HG03342 (cell line): Measurements from ENCODE around the gene TLCD3B.
"Not testable (repeated sequence)": the region's sequence is repeated elsewhere in the genome, so short reads cannot be mapped to it uniquely, and the experiment has no call there.

Experiments used
- ATAC-seq: cut with Tn5 transposase; IDR thresholded peaks from one replicate; pipeline ENCODE4 v1.9.1; 2021; ENCODE audit warnings: mild to moderate bottlenecking, moderate library complexity; ENCODE audit not compliant: unreplicated experiment

Gene TLCD3B

DNA sequence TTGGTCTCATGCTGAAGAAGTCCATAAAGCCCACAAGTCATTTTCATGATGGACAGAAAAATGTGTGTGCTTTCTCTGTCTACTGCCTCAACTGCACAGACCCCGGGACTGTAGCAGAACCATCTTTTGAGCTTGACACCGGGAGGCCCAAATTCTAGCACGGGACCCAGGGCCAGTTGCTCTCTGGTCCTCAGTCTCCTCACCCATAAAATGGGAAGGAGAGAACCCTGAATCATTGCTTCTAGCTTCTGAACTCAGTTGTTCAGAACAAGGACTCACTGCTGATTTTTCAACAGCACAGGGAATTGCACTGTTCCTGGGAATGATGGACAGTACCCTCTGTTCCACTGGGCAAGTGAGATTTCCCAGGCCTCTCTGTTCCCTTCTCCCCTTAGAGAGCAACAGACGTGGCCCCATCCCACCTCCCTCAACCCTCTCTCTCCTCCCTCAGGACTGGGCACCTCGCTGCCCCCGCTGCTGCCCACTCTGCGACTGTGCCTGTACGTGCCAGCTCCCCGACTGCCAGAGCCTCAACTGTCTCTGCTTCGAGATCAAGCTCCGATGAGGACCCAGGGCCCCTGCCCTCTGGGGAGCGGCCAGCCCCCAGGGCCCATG, 32.3 kb upstream of the TLCD3B start:
- ATAC-seq: no peak

DNA sequence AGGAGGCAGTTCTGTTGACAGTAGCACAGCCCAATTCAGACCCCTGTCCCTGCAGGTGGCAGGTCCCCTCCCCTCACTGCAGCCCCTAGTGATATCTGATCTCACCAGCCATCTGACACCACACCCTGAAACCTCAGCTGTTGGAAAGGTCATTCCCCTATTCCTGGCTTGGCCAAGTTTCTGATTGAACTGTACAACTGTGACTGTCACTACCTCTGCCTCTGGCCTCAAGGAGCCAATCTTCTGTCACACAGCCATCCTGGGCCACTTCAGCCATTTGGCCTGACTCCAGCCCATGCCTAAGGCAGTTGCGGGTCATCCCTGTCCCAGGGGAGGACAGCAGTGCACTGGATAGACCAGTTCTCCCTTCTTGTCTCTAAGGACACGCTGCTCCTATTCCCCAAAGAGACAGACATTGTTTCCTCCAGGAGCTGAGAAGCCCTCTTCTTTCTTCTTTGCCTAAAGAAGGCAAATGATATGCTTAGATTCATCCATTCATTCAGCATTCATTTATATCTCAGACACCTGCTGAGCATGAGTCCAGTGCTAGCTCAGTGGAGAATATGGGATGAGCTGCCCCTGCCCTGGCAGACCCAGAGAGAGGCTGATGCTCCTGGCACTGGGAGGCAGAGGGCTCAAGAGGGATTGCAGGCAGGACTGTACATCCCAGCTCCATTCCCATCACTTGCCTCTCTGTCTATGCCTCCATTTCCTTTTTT, 29.9 kb upstream of the TLCD3B start:
- ATAC-seq: no peak

DNA sequence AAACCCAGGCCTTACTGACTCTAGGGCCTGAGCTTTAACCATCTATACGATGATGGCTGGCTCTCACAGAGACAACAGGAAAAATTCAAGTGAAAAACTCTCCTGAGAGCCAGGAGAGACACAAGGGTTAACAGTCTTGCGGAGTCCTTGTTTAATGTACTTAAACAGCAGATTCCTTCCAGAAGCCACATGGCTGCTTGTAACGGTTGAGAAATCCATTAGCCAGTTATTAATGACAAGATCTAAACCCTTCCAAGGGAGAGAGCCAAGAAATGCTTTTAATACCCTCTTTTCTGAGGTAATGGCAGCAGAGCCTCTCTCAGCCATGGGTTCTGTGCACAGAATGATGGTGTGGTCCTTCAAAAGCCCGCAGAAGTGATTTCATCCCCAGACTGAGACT, 29.3 kb upstream of the TLCD3B start:
- no peak for ATAC-seq

DNA sequence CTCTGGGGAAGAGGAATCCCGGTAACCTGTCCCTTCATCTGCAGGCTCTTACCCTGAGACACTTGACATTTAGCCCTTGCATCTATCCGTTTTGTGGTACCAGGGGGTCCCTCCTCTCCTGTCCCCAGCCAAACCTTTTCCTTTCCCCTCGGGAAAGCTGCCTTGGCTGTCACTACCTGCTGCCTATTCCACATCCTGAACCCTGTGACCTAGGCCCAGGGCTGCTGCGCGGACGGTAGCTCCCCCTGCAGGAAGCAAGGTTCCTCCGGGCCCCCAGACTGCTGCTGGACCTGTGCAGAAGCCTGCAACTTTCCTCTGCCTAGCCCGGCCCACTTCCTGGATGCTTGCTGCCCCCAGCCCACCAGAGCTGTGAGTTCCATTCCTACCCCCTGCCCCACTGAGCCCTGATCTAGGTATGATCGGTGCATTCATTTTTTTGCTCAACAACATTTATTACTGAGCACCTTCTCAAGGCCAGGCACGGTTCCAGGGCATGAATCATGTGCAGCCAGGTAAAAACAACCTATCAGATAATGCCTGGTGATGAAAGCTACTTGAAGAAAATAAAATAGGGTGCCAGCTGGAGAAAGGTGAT, 24.0 kb upstream of the TLCD3B start:
- ATAC-seq: no peak

DNA sequence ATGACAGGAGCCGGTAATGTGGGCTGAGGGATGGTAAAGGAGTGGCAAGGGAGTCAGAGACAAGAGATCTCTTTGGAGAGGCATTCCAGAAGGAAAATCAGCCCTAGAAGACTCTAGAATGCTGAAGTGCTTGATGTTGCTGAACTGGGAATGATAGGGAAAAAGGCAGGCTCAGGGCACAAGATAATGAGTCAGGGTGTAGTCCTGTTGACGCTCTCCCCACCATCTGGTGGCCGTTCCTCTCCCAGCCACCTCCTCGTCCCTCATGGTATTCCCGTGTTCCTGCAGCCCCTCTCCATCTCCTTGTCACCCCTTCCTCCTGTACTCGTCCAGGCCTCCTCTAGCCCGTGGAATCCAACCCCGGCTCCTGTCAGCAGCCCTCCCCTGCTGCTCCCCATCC, 23.4 kb upstream of the TLCD3B start:
- no peak for ATAC-seq

DNA sequence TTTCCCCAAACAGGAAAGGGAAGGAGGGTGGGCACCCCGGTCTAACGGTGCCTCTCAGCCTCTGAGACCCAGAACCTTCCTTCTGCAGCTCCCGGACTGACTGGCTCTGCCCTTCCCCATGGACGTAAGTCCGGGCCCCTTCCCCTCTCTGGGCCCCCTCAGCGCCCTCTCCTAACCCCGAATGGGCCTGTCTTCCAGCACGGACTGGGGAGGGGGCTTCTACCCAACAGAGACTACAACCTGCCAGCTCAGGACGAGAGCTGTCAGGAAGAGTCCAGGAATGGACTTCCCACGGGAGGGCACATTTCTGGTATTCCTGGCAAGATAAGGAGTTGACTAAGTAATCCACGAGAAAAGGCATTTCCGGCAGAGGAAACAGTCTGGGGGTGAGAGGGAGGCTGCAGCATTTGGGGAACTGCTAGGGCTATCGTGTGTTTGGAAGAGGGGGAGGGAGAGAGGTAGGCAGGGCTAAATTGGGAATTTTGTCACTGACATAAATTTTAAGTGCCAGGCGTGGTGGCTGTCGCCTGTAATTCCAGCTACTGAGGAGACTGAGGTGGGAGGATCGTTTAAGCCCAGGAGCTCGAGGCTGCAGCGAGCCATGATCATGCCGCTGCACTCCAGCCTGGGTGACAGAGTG, 22.4 kb upstream of the TLCD3B start:
- no peak for ATAC-seq

DNA sequence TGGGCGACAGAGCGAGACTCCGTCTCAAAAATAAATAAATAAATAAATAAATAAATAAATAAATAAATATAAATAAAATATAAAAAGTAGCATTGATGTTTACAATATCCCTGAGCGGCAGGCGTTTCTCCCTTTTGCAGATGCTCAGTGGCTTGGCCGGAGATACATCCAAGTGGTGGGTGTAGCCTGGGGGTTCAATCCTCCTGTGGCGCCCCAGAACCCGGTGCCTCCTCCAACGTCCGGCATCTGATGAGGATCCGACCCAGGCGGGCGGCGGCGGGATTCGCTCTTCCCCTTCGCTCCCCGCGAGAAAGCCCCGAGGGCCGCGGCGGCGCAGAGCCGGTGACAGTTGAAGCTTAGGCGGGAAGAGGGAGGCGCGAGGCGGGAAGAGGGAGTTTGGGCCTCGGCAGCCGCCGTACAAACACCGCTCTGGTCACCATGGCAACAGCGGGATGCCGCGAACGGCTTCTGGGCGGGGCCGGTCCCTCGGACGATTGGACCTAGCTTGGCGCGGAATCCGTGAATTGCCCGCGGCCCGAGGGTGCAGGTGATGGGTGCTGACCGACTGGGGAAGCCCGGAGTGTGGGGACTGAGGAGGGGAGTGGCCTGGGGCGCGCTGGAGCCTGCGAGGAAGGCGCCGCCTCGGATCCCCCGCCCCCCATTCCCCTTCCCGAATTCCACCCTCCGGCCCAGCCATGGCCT, 21.8 kb upstream of the TLCD3B start:
- ATAC-seq: peak; percentile 69

DNA sequence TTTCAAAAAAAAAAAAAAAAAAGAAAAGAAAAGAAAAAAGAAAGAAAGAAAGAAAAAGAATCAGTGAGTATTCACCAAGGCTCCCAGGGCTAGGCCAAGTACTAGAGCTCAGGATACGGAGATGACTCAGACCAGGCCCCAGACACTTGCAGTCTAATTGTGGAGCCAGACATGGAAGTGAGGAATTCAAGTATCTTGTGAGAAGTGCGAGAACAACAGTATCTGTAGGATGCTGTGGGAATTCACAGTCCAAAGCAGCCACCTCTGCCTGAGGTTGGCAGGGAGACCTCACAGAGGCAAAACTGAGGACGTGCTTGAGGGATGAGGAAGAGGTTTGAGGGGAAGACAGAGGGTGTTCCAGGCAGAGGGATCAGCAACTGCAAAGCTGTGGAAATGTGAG, 20.4 kb upstream of the TLCD3B start:
- no peak for ATAC-seq

DNA sequence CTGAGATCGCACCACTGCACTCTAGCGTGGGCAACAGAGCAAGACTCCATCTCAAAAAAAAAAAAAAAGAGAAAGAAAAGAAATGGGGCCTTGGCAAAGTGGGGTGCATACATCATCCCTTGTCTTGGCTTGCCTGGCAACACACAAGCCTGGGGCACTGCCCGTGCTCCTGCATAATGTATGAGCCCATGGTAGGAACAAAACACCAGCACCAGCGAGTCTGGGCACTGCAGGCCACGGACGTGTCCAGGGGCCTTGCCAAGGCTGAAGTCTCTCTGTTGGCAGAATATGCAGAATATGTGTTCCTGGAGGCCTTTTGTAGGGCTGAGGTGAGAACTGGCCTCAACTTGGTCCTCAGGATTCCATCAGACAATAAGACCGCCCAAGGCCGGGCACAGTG, 18.8 kb upstream of the TLCD3B start:
- no peak for ATAC-seq

DNA sequence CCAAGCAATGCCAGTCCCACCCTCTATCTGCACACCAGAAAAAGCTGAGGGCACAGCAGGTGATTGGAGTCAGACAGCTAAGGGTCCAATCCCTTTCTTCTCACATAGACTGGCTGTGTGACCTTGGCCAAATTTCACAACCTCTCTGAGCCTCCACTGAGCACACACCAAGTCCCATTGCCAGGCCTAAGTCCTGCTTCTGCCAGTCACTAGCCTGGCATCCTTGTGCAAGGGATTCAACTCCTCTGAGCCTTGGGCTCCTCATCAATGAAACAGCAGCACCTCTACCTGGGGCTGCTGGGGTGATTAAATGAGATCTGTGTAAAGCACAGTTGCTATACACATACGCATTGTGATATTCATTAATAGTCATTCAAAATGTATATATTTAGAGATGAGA, 15.5 kb upstream of the TLCD3B start:
- ATAC-seq: no peak

DNA sequence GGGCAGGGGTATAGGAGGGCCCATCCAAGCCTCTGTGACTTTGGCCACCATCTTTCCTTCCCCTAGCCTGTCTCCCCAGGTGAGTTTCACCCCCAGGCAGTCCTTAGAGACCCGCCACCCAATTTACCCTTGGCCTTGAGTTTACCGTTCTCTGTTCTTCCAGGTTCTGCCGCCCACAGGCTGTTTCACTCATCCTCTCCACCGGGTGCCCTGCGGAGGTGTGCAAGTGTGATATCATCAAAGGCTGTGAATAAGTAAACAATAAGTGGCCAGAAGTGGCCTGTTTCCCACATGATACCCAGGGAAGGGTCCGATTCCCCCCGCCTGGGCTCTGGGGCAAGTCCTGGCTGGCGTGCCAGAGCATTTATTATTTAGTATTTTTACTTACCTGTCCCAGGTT, 15.1 kb upstream of the TLCD3B start:
- ATAC-seq: no peak

DNA sequence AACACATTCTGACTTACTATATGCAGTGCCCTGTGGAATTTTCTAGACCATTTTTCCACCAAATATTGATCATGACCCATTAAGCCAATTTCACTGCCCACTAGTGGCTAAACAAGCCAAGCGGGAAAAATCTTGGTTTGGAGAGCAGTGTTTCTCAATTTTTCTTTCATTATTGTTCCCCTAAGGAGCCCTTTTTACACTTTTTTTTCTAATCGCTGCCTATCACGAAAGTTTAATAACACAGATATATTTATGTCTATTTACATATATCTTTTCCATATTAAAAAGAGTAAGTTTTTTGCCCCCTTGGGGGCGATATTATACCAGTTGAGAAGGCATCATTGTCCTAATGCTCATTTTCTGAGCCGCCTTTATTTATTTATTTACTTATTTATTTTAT, 10.8 kb upstream of the TLCD3B start:
- no peak for ATAC-seq

DNA sequence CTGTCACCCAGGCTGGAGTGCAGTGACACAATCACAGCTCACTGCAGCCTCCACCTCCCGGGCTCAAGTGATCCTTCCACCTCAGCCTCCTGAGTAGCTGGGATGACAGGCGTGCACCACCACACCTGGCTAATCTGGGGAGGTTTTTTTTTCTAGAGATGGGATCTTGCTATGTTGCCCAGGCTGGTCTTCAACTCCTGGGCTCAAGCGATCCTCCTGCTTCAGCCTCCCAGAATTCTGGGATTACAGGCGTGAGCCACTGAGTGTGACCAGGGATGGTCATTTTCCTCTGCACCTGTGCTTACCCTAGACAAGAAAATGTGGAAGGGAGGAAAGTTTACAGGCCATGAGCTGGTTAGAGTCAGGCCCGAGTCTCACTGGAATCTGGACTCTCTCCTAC, 9.6 kb upstream of the TLCD3B start:
- ATAC-seq: not testable (repeated sequence)

DNA sequence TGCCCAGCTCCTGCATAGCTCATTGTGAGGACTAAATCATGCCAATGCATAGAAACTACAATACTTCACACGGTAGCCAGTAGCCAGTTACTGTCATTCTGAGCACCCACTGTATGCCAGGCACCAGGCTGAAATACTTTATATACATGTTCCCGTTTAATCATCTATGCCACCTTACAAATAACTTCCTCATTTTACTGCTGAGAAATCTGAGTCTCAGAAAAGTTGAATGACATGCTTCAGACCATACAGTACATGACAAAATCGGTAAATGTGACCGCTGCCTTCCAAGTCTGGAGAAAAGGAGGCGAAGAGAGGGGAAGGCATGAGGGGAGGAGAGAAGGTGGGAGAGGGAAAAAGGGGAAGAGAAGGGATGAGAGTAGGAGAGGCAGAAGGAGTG, 9.2 kb upstream of the TLCD3B start:
- ATAC-seq: no peak

DNA sequence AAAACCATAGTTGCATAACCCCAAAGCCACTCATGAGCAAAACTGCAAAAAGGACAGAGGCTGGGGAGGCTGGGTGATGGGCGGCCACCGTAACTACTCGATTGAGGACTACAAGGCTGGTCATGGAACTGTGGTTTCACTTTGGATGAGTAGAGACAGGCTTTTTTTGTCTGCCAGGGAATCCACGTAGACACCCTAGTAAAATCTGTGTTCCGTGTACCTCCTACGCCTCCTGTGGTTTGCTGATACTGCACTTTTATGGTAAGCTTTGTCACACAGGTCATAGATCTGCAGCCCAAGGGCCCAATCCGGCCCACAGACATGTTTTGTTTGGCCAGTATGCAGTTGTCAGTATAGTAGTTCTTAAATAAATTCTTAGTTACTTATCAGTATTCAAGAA, 2.2 kb upstream of the TLCD3B start:
- no peak for ATAC-seq

DNA sequence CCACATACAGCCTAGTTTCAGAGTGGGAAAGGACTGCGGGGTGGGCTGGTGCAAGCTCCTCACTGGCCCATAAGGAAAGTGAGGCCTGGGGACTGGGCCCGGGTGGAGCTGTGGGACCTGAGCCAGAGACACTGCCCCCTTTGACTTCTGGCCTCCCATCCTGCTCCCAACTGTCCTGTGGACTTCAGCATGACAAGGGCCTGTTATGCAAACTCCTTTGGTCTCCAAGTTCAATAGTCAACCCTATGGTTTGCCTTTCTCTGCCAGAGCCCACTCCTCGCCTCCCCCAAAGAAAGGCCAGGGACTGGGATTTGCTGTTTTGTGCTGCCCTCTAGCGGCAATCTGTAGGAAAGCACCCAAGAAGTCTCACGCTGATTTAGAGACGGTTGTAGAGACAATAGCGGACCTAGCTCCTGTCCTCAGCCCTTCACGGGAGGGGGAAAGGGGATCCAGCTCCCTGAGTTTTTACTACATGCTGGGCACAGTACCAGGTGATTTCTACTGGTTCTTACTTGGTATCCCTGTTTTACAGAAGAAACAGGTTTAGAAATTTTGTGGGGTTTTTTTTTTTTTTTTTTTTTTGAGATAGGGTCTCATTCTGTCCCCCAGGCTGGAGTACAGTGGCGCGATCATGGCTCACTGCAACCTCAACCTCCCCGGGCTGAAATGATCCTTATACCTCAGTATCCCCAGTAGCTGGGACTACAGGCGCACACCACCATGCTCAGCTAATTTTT, 1.2 kb upstream of the TLCD3B start:
- ATAC-seq: no peak

DNA sequence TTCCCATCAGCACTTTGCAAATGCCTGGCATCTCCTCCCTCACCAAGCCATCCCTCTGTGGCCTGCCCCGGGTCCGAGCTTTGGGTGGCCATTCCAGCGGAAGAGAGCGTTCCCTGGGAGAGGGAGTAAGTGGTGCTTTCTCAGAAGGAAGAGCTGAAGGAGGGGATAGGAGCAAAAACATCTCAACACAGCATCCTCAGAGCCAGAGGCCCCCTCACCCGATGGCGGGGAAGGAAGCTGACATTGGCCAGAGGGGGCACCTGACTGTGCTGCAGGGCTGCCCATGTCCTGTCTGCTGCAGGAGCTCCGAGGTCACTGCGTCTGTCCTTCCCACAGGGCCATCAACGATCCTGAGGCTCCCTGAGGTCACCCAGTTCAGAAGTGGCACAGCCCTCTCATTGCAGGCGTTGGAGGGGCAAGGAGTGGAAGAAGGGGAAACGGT, 427 bp upstream of the TLCD3B start:
- ATAC-seq: no peak

DNA sequence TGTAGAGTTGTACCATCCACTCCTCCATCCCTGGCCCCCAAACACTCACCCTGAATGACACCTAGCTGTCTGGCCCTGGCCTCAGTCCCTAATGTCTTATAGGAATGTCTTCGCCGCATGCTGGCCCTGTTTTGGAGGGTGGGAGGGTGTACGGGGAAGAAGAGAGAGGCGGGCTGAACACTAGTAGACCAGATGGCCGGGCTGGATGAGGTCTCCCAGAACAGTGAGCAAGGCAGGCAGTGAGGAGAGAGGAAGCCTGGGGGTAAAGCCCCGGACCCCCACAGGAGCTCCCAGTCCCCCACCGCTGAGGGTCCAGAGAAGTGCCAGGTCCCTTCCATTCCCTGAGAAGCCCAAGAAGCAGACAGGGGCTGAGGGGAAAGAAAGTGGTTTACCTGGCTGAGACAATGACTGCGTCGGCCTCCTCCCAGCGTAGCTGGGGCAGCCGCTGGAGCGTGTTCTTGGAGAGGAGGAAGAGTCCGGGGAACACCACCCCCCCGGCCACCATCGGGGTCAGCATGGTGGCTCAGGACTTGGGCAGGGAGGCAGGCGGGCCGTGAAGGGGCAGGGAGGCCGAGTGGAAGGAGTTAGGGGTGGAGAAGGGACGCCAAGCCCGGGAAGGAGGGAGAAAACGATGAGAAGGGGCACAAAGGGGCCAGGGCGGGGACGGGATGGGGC, 923 bp downstream of the TLCD3B start:
- ATAC-seq: no peak

DNA sequence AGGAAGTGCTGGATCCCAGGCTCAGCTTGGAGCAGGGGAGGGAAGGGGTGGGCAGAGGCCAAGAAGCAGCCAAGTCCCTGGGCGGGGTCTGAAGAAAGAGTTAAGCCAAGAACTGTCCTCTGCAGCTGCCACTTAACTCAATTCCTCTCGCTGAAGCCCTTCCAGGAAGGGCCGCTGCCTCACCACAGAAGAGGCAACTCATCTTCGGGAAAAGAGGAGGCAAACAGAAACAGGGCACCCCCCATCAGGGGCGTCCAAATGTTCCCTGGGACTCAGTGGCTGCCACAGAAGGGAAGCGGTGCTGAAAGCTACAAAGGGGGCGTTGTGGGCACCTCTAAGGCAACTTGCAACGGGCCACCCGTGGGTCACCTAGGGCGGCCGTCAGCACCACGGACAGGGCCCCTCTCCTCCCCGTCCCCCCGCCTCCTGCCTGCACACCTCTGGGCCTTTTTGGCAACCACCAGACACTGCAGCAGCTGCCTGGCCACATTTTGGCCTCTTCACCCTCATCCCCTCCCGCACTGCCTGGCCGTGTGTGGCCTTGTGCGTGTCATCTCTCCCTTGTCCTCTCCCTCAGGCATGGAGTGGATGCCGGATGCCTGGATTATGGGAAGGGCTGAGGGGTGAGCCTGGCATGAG, 2.5 kb downstream of the TLCD3B start:
- ATAC-seq: no peak
